Subcutaneous adipose tissue (tissue), 4 donors: Measurements from ENCODE around the gene ZNF628. TPM values are rescaled to one million over a fixed set of nuclear protein-coding genes. Genes with fewer than 3 reads are reported as not detected.

Experiments used
- total RNA-seq, 4 donors: library from RNA; depleted of rRNA; stranded (reverse); fragments of >200 nt; gene quantifications; one replicate each; pipeline ENCODE4 v1.1.0, GENCODE V29; 2016
- TF ChIP-seq, protein P1 (sequence below): fragments of 450-650 bp; IDR thresholded peaks from one replicate; pipeline ENCODE4 v1.5.1; 2016; ENCODE audit warnings: low read depth, mild to moderate bottlenecking, control low read depth, antibody characterized with exemption, moderate library complexity

Gene ZNF628
- total RNA-seq, 4 donors from 2014 or later = 0.88 to 2.6 (median 2.3) TPM

DNA sequence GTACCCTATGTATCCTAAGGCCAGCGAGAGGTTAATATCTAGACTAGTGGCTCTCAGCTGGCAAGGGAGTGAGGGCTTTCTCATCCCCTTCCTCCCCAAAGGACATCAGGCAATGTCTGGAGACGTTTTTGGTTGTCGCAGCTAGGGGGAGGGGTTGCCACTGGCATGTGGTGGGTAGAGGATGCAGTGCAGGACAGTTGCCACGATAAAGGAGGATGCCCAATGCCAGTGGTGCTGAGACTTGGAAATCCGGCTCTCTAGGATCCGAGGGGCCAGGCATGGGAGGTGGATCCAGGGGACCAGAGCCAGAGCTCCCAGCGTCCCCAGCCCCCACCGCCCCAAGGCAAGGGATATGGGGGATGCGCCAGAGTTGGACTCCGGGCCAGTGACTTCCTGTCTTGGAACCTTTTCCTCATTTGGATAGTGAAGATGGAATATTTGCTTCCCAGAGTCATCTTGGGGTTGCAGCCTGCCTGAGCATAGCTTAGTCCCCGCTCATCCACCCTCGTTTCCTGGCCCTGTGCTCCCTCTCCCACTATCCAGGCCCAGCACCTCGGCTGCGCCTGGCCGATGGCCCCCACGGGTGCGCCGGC, 16.7 kb downstream of the ZNF628 start:
- TF ChIP-seq, protein P1, sequence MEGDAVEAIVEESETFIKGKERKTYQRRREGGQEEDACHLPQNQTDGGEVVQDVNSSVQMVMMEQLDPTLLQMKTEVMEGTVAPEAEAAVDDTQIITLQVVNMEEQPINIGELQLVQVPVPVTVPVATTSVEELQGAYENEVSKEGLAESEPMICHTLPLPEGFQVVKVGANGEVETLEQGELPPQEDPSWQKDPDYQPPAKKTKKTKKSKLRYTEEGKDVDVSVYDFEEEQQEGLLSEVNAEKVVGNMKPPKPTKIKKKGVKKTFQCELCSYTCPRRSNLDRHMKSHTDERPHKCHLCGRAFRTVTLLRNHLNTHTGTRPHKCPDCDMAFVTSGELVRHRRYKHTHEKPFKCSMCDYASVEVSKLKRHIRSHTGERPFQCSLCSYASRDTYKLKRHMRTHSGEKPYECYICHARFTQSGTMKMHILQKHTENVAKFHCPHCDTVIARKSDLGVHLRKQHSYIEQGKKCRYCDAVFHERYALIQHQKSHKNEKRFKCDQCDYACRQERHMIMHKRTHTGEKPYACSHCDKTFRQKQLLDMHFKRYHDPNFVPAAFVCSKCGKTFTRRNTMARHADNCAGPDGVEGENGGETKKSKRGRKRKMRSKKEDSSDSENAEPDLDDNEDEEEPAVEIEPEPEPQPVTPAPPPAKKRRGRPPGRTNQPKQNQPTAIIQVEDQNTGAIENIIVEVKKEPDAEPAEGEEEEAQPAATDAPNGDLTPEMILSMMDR = no peak

DNA sequence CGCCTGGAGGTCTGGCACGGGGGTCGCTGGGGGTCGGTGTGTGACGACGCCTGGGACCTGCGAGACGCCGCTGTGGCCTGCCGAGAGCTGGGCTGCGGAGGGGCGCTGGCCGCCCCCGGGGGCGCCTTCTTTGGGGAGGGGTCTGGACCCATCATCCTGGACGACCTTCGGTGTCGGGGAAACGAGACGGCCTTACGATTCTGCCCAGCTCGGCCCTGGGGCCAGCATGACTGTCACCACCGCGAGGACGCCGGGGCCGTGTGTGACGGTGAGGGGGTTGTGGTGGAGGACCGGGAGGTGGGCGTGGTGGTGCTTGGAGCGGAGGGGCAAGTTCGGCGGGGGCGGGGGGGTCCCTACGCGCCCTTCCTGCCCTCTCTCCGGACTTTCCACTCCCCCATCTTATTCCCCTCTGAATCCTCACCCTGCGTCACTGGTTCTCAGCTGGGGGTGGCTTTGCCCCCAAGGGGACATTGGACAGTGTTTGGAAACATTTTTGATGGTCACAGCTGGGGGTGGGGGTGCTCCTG, 17.3 kb downstream of the ZNF628 start:
- TF ChIP-seq, protein P1 = no peak

DNA sequence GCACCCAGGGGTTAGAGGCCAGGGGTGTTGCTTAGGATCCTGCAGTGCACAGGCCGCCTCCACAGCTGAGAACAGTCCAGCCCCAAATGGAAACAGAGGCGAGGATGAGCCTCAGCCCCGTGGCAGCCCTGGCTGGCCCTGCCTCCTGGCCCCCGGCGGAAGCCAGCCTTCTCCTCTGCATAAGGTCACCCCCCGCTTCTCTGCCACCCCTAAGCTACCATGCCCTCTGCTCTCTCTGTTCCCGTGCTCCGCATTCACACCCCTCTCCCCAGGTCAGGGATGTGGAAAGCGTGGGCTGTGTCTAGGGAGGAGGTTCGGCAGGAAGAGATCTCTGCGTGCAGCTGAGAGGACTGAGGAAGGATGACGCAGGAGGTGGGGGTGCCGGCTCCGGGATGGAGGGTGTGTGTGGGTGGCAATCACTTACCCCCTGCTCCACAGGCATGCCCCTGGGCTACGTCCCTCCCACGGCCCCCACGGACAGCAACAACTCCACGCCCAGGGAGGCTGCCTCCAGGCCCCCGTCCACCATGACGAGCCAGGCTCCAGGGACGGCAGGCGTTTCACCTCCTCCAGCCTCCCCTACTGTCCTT, 17.9 kb downstream of the ZNF628 start:
- TF ChIP-seq, protein P1 = no peak

DNA sequence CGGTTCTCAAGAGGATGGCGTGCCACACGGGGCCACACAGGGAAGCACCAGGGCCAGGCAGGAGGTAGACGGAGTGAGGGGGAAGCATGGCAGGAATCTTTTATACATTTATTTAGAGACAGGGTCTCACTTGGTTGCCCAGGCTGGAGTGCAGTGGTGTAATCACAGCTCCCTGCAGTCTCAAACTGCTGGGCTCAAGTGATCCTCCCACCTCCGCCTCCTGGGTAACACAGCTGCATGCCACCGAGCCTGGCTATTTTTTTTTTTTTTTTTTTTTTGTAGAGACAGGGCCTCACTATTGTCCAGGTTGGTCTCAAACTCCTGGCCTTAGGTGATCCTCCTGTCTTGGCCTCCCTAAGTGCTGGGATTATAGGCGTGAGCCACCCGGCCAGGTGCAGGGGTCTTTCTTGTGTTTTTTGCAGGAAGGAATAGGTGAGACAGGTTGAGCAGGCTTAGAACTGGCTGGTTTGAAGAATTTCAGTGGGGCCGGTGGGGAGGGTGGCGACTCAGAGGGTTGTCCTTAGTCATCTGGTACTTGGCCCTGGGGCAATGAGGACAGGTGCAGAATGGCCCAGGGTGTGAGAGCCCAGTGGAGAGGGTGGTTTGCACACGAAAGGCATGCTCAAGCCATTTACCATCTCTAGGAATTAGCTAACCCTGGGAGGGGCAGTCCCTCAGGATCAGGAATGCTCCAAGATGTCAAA, 19.4 kb downstream of the ZNF628 start:
- TF ChIP-seq, protein P1 = no peak

DNA sequence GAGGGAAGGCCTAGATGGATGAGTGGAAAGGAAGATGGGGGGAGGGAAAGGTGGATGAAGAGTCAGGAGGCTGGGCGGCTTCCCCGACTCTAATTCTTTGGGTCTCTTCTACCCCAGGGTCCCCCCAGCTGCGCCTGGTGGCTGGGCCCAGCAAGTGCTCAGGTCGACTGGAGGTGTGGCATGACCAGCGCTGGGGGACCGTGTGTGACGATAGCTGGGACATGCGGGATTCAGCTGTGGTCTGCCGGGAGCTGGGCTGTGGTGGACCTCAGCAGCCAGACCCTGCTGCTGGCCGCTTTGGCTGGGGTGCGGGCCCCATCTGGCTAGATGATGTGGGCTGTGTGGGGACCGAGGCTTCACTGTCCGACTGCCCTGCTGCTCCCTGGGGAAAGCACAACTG, 21.3 kb downstream of the ZNF628 start:
- TF ChIP-seq, protein P1 = no peak

DNA sequence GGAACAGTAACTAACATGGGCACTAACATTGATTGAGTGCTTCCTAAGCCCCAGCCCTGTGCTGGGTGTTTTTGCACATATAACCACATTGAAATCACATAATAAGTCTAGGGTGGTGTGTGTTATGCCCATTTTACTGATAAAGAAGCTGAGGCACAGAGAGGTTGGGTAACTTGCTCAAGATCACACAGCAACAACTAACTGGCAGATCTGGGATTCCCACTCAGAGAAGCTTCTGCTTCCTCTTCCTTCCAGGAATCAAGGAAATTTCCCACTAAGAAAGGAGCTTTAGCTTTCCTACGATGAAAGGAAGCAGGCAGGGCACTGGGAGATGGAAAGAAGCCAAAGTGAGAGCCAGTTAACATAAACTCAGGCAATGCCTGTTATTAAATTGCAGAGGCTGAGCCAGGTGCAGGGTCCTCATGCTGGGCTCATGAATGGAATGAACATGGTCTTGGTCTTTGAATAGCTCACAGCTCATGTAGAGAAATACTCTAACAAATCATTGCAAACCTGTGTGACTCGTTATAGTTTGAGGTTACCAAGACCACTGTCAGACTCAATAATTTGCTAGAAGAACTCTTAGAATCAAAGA, 21.9 kb downstream of the ZNF628 start:
- TF ChIP-seq, protein P1 = no peak
